K562 (cell line): ENCODE results near the gene GTF2H4. TPM values are rescaled to one million over a fixed set of nuclear protein-coding genes. Genes with fewer than 3 reads are reported as not detected.

Source experiments
- DDX20 ChIP-seq: fragments of 450-650 bp; IDR thresholded peaks from 2 replicates; pipeline ENCODE4 v1.6.1; 2016; ENCODE audit warnings: missing genetic modification characterization, low read depth, mild to moderate bottlenecking, missing compliant biosample characterization, moderate library complexity
- ERF ChIP-seq: fragments of 450-650 bp; formaldehyde crosslinking; IDR thresholded peaks from 2 replicates; pipeline ENCODE4 v1.4.0; 2020; ENCODE audit warnings: mild to moderate bottlenecking, mixed read lengths
- FOXJ3 ChIP-seq: sonication (generic); formaldehyde crosslinking; IDR thresholded peaks from 2 replicates; pipeline ENCODE4 v1.4.0; 2020; ENCODE audit warnings: mild to moderate bottlenecking, missing genetic modification reagents
- HDAC1 ChIP-seq, 2 experiments: fragments of 450-650 bp; IDR thresholded peaks; 2 replicates each; pipeline ENCODE4 v1.6.1; 2016 to 2017; ENCODE audit warnings: inconsistent platforms in 1 of 2, mild to moderate bottlenecking in 1 of 2, moderate library complexity in 1 of 2
- JUNB ChIP-seq: fragments of 450-650 bp; formaldehyde crosslinking; conservative IDR thresholded peaks from 2 replicates; pipeline ENCODE4 v1.4.0; 2020; ENCODE audit warnings: mild to moderate bottlenecking
- PCBP2 ChIP-seq: fragments of 200-400 bp; formaldehyde crosslinking; IDR thresholded peaks from 2 replicates; pipeline ENCODE4 v1.6.1; 2018; ENCODE audit warnings: low read length, low read depth, mild to moderate bottlenecking, moderate library complexity; ENCODE audit not compliant: poor library complexity, severe bottlenecking
- PYGO2 ChIP-seq: fragments of 450-650 bp; IDR thresholded peaks from 2 replicates; pipeline ENCODE4 v1.6.1; 2016; ENCODE audit warnings: mild to moderate bottlenecking, missing genetic modification characterization, moderate library complexity, missing compliant biosample characterization
- SMARCA4 ChIP-seq: fragments of 450-650 bp; IDR thresholded peaks from 2 replicates; pipeline ENCODE4 v1.6.1; 2016
- SRSF1 ChIP-seq: fragments of 200-400 bp; formaldehyde crosslinking; IDR thresholded peaks from 2 replicates; pipeline ENCODE4 v1.6.1; 2017; ENCODE audit warnings: mild to moderate bottlenecking, low read depth, low read length, moderate library complexity
- TAF7 ChIP-seq: fragments of 450-650 bp; IDR thresholded peaks from 2 replicates; pipeline ENCODE4 v1.6.1; 2016; ENCODE audit warnings: missing genetic modification characterization, missing compliant biosample characterization
- TCF3 ChIP-seq: sonication (generic); formaldehyde crosslinking; IDR thresholded peaks from 2 replicates; pipeline ENCODE4 v1.4.0; 2020; ENCODE audit warnings: mild to moderate bottlenecking, missing genetic modification reagents
- TEAD2 ChIP-seq: fragments of 450-650 bp; IDR thresholded peaks from 2 replicates; pipeline ENCODE4 v1.6.1; 2016; ENCODE audit warnings: missing genetic modification characterization, control low read depth, missing compliant biosample characterization
- ZNF184 ChIP-seq: sonication (generic); formaldehyde crosslinking; IDR thresholded peaks from 2 replicates; pipeline ENCODE4 v1.5.0; 2020; ENCODE audit warnings: missing genetic modification reagents
- ZNF324 ChIP-seq: fragments of 250-450 bp; sonication (Bioruptor Pico); IDR thresholded peaks from 2 replicates; pipeline ENCODE4 v1.4.0; 2020; ENCODE audit warnings: mild to moderate bottlenecking
- ZNF384 ChIP-seq: IDR thresholded peaks from 2 replicates; pipeline ENCODE4 v1.6.1; 2012; ENCODE audit warnings: low read depth, low read length, improper control_type of control experiment
- polyA plus RNA-seq, 8 experiments: library from polyadenylated mRNA; depleted of rRNA in 4 of 8; stranded (reverse) in 5 of 8; unstranded in 3 of 8; fragments of >200 nt; fragmentation: Nextera tagmentation in 2 of 8; fragmentation: Illumina TruSeq in 1 of 8; extraction: Ambion mirVana in 2 of 8; extraction: Trizol in 1 of 8; gene quantifications; 2 replicates each; pipeline versions ENCODE4 v1.2.1 to v1.2.3, GENCODE V29; 2011 to 2014; ENCODE audit warnings: inconsistent platforms in 1 of 8, missing spikeins in 1 of 8
- total RNA-seq, 7 experiments: library from RNA; depleted of rRNA in 6 of 7; stranded (reverse); fragments of >200 nt in 6 of 7; fragmentation: Illumina TruSeq in 2 of 7; extraction: Trizol in 2 of 7; gene quantifications; 2 replicates each; pipeline versions ENCODE4 v1.2.1 to v1.2.3, GENCODE V29; 2011 to 2021; ENCODE audit warnings: low replicate concordance in 1 of 7
- TF ChIP-seq, protein P1 (sequence below): fragments of 450-650 bp; IDR thresholded peaks from 2 replicates; pipeline ENCODE4 v1.6.1; 2016; ENCODE audit warnings: missing biosample characterization, missing genetic modification characterization
- TF ChIP-seq, protein P2 (sequence below): sonication (generic); formaldehyde crosslinking; IDR thresholded peaks from 2 replicates; pipeline ENCODE4 v1.8.0; 2022; ENCODE audit warnings: mild to moderate bottlenecking, missing genetic modification reagents
- TF ChIP-seq, protein P3 (sequence below), 2 experiments: fragments of 450-650 bp; IDR thresholded peaks; 2 replicates each; pipeline ENCODE4 v1.6.1; 2016
- TF ChIP-seq, protein P4 (sequence below), 2 experiments: fragments of 450-650 bp; conservative IDR thresholded peaks; 2 replicates each; pipeline ENCODE4 v1.6.1; 2017; ENCODE audit warnings: mild to moderate bottlenecking in 2 of 2, moderate library complexity in 2 of 2
- TF ChIP-seq, protein P5 (sequence below): fragments of 200-800 bp; sonication (Bioruptor generic); IDR thresholded peaks from 2 replicates; pipeline ENCODE4 v1.6.1; 2017; ENCODE audit warnings: missing genetic modification characterization, missing compliant biosample characterization
- TF ChIP-seq, protein P6 (sequence below): fragments of 450-650 bp; IDR thresholded peaks from 2 replicates; pipeline ENCODE4 v1.6.1; 2014; ENCODE audit warnings: low read depth, mild to moderate bottlenecking, moderate library complexity, borderline replicate concordance

Gene GTF2H4
- total and polyA plus RNA-seq, 9 of the 15 experiments (the other 6 are each of a cell fraction or from before 2014, with no cell fraction given) = 3.6 to 86.1 (median 39.6) TPM

DNA sequence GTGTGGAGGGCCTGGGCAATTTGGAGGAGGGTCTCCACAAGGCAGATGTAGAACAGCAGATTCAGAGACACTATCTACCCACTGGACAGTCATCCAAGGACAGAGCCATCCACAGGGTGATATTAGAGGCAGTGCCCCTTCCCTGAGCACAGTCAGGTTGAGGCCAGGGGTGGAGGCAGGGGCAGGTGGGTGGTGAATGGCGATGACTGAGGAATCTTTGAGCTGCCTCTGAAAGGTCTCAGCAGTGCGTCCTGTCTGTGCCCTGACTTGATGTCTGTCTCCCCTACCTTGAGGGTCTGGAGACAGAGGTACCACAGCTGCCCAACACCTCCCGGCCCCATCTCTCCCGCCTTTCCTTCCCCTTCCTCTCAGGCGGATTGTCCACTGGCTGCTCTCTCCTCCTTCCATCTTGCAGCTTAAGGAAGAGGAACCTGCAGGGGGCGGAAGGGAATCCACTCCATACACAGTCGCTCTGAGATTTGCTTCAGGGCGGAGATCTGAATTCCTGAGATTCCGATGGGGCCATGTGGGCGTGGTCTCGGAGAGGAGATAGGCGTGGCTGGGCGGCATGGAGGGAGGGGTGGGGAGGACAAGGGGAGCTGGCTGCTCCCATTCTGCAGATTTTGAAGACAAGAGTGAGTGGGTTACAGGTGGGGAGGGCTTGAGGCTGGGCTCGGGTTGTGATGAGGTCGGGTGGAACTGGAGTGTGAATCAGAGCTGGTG lies 34.5 kb downstream of the GTF2H4 start (continued):
- TF ChIP-seq FOXJ3 (no peak), ZNF384 (no peak), JUNB (no peak), ZNF184 (CRISPR knock-in tag) (no peak), HDAC1 (IDR thresholded peaks at IDR 0.05) (peak in 1 of 2 experiments; percentile 95; a peak in 2 of 4 replicates), ZNF324 (CRISPR knock-in tag) (no peak), TAF7 (tag) (no peak), ERF (CRISPR knock-in tag) (no peak), TCF3 (CRISPR knock-in tag) (no peak), SMARCA4 (no peak), PYGO2 (tag) (no peak), SRSF1 (no peak), DDX20 (no peak), PCBP2 (no peak), TEAD2 (tag) (peak; percentile 96)
- TF ChIP-seq, protein P1, sequence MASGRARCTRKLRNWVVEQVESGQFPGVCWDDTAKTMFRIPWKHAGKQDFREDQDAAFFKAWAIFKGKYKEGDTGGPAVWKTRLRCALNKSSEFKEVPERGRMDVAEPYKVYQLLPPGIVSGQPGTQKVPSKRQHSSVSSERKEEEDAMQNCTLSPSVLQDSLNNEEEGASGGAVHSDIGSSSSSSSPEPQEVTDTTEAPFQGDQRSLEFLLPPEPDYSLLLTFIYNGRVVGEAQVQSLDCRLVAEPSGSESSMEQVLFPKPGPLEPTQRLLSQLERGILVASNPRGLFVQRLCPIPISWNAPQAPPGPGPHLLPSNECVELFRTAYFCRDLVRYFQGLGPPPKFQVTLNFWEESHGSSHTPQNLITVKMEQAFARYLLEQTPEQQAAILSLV (tag) = no peak
- TF ChIP-seq, protein P2, sequence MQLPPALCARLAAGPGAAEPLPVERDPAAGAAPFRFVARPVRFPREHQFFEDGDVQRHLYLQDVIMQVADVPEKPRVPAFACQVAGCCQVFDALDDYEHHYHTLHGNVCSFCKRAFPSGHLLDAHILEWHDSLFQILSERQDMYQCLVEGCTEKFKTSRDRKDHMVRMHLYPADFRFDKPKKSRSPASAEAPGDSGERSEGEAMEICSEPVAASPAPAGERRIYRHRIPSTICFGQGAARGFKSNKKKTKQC (CRISPR knock-in tag) = no peak
- TF ChIP-seq, protein P3, sequence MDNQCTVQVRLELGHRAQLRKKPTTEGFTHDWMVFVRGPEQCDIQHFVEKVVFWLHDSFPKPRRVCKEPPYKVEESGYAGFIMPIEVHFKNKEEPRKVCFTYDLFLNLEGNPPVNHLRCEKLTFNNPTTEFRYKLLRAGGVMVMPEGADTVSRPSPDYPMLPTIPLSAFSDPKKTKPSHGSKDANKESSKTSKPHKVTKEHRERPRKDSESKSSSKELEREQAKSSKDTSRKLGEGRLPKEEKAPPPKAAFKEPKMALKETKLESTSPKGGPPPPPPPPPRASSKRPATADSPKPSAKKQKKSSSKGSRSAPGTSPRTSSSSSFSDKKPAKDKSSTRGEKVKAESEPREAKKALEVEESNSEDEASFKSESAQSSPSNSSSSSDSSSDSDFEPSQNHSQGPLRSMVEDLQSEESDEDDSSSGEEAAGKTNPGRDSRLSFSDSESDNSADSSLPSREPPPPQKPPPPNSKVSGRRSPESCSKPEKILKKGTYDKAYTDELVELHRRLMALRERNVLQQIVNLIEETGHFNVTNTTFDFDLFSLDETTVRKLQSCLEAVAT (IDR thresholded peaks at IDR 0.05) = 0 out of 4 replicates have a peak, but pooled peaks of 1 of the 2 experiments have one; percentile 41
- TF ChIP-seq, protein P4, sequence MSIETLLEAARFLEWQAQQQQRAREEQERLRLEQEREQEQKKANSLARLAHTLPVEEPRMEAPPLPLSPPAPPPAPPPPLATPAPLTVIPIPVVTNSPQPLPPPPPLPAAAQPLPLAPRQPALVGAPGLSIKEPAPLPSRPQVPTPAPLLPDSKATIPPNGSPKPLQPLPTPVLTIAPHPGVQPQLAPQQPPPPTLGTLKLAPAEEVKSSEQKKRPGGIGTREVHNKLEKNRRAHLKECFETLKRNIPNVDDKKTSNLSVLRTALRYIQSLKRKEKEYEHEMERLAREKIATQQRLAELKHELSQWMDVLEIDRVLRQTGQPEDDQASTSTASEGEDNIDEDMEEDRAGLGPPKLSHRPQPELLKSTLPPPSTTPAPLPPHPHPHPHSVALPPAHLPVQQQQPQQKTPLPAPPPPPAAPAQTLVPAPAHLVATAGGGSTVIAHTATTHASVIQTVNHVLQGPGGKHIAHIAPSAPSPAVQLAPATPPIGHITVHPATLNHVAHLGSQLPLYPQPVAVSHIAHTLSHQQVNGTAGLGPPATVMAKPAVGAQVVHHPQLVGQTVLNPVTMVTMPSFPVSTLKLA (conservative IDR thresholded peaks at IDR 0.05) = no peak
- TF ChIP-seq, protein P5, sequence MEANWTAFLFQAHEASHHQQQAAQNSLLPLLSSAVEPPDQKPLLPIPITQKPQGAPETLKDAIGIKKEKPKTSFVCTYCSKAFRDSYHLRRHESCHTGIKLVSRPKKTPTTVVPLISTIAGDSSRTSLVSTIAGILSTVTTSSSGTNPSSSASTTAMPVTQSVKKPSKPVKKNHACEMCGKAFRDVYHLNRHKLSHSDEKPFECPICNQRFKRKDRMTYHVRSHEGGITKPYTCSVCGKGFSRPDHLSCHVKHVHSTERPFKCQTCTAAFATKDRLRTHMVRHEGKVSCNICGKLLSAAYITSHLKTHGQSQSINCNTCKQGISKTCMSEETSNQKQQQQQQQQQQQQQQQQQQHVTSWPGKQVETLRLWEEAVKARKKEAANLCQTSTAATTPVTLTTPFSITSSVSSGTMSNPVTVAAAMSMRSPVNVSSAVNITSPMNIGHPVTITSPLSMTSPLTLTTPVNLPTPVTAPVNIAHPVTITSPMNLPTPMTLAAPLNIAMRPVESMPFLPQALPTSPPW (CRISPR knock-in tag) = peak; percentile 47; the same call in 1 of the 2 replicates
- TF ChIP-seq, protein P6, sequence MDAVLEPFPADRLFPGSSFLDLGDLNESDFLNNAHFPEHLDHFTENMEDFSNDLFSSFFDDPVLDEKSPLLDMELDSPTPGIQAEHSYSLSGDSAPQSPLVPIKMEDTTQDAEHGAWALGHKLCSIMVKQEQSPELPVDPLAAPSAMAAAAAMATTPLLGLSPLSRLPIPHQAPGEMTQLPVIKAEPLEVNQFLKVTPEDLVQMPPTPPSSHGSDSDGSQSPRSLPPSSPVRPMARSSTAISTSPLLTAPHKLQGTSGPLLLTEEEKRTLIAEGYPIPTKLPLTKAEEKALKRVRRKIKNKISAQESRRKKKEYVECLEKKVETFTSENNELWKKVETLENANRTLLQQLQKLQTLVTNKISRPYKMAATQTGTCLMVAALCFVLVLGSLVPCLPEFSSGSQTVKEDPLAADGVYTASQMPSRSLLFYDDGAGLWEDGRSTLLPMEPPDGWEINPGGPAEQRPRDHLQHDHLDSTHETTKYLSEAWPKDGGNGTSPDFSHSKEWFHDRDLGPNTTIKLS = no peak
